Coronary artery (tissue), 2 donors: Measurements from ENCODE around the gene KCNC4.

Experiments used
- DNase-seq: peaks from one replicate; pipeline ENCODE4 v3.0.0-alpha.2; 2017; ENCODE audit warnings: low spot score
- H3K27ac ChIP-seq, 2 donors: fragments of 200-600 bp; sonication (generic); one replicate each; pipeline ENCODE4 v1.5.1; 2016 to 2019
- H3K4me3 ChIP-seq: fragments of 200-600 bp; sonication (generic); 2 replicates; pipeline ENCODE4 v1.5.1; 2016; ENCODE audit warnings: mild to moderate bottlenecking, moderate library complexity
- TF ChIP-seq, protein P1 (sequence below): fragments of 200-600 bp; sonication (generic); IDR thresholded peaks from one replicate; pipeline ENCODE4 v1.5.1; 2019; ENCODE audit warnings: antibody characterized with exemption

KCNC4 gene

DNA sequence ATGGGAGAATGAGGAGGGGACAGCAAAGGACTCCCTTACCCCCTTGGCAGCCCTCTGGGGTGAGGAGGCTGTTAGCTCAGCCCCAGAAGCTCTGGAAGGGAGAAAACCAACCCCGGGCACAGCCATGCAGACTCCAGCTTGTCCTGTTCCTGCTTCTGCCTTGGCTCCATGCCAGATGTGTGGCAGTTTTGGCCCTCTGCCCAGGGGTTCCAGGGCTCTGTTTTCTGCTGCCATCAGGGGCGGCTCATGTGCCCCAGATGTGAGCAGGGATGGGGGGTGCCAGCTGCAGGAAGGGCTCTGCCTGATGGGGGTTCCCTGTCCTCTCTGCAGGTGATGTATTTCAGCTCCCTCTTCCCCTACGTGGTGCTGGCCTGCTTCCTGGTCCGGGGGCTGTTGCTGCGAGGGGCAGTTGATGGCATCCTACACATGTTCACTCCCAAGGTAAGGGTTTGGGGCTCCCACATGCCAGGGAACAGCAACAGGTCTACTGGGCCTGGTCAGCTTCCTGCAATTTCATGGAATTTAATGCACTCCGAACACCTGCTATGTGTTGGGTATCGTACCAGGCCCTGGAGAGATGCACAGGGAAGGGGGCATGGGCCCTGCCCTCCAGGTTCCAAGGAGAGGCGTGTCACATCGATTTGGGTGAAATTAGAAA, 33.7 kb upstream of the KCNC4 start:
- no peak overlapping the region for H3K4me3 ChIP-seq
- TF ChIP-seq, protein P1, sequence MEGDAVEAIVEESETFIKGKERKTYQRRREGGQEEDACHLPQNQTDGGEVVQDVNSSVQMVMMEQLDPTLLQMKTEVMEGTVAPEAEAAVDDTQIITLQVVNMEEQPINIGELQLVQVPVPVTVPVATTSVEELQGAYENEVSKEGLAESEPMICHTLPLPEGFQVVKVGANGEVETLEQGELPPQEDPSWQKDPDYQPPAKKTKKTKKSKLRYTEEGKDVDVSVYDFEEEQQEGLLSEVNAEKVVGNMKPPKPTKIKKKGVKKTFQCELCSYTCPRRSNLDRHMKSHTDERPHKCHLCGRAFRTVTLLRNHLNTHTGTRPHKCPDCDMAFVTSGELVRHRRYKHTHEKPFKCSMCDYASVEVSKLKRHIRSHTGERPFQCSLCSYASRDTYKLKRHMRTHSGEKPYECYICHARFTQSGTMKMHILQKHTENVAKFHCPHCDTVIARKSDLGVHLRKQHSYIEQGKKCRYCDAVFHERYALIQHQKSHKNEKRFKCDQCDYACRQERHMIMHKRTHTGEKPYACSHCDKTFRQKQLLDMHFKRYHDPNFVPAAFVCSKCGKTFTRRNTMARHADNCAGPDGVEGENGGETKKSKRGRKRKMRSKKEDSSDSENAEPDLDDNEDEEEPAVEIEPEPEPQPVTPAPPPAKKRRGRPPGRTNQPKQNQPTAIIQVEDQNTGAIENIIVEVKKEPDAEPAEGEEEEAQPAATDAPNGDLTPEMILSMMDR: no peak
- peak overlapping the region in 1 of 2 donors; percentile 28 for H3K27ac ChIP-seq
- no peak for DNase-seq

DNA sequence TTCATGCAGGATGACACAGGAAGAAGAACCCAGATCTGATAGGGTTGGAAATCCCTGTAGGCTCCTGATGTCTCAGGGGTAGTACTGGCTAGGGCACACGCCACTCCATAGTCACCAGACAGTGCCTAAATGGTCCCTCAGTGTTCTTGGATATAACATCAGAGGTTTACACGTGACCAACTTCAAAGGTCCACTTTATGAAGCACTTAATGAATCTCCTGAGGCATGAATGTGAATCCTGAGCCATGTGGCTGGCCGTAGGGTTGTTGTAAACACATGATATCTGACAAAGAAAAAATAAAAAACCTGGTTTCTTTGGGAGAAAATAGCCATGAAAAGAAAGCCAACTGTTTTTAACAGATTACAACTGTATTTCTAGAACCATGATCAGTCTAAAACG, 32.3 kb upstream of the KCNC4 start:
- H3K27ac ChIP-seq: peak overlapping the region in 1 of 2 donors; percentile 32
- no peak overlapping the region for H3K4me3 ChIP-seq
- TF ChIP-seq, protein P1: no peak
- DNase-seq: no peak

DNA sequence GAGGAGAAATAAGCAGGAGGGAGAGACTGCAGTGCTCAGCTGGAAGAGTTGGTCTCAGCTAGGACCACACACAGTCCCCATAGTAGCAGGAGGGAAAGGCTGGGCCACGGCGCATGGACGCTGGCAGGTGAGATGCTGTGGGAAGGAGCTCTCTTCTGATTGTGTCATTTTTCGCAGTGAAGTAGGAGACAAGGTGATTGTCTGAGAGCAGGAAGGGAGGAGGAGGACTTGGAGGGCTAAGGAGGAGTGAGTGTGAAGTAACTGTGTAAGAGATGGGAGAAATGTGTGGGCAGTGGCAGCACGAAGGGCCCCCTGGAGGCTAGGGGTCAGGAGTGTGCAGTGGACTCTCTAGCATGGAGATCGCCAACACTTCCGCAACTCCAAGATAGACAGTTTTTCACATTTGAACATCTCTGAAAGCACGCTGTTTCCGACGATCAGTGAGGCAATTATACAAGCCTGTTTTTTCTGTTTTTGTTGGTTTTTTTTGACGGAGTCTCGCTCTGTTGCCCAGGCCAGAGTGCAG, 26.4 kb upstream of the KCNC4 start:
- TF ChIP-seq, protein P1: no peak
- no peak for DNase-seq

DNA sequence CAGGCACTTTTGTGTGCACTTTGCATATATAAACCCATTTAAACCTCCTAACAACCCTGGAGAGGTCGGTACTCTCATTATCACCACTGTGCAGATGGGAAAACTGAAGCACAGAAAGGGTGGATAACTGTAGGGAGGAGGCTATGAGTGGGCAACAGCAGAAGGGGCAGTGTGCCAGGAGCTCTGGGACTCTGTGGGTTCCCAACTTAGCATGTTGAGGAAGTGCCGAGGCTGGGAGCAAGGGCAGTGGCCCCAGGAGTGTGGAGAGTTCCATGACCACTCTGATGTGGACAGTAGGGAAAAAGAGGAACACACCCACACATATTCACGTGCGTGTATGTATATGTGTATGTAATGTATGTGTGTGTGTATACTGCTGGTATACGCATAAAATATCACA, 25.7 kb upstream of the KCNC4 start:
- H3K27ac ChIP-seq: no peak overlapping the region
- no peak for DNase-seq
- TF ChIP-seq, protein P1: no peak
- H3K4me3 ChIP-seq: no peak overlapping the region

More for the DNA sequence above, 26.4 kb upstream of the KCNC4 start:
- Histone ChIP-seq H3K4me3 (no peak overlapping the region), H3K27ac (no peak overlapping the region)

DNA sequence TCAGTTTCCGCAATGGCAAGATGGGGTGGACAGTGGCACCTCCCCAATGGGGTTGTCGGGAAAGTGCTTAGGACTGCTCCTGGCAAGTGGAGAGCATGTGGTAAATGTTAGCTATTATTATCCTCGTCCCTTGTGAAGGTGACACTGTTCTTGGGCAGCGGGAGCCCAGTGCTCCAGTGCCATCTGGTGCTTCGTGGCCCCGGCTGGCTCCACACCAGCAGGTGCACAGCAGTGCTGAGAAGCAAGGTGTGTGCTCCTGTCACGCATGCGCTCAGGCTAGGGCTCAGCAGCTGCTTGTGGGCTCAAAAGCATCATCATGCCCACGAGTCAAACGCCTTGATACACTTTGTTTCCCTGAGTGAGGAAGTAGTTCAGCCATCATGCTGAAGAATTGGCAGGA, 24.9 kb upstream of the KCNC4 start:
- TF ChIP-seq, protein P1: no peak
- Histone ChIP-seq H3K27ac (no peak overlapping the region), H3K4me3 (no peak overlapping the region)
- no peak for DNase-seq

DNA sequence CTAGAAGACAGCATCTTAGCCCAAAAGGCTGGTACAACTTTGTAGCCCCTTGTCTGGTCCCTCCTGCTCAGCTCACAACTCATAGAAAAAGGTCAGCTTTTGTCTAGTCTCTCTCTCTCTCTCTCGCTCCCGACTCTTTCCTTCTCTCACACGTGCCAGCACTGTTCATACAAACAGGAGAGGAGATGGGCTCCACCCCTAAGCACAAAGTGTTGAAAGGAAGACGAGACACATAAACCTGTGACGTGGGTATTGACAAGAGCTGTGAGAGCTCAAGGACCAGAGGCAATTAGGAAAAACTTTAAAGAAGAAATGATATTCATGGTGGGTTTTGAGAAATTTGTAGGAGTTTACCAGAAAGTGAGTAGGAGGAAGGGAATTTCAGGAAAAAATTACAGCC, 23.6 kb upstream of the KCNC4 start:
- Histone ChIP-seq H3K4me3 (no peak overlapping the region), H3K27ac (peak overlapping the region; percentile 59 to 87)
- TF ChIP-seq, protein P1: no peak
- no peak for DNase-seq
